Measurements from ENCODE around the gene CCDC40. TPM values are rescaled to one million over a fixed set of nuclear protein-coding genes. Genes with fewer than 3 reads are reported as not detected.
A peak's percentile ranks its signal among the peaks of the same experiment; 100 is the strongest.
"Not testable (repeated sequence)": the region's sequence is repeated elsewhere in the genome, so short reads cannot be mapped to it uniquely, and the experiment has no call there.

Gene CCDC40
- total and polyA plus RNA-seq, 2 of the 13 experiments (the other 11 are each of a cell fraction or from before 2014, with no cell fraction given) = 4.1 to 5.5 TPM

DNA sequence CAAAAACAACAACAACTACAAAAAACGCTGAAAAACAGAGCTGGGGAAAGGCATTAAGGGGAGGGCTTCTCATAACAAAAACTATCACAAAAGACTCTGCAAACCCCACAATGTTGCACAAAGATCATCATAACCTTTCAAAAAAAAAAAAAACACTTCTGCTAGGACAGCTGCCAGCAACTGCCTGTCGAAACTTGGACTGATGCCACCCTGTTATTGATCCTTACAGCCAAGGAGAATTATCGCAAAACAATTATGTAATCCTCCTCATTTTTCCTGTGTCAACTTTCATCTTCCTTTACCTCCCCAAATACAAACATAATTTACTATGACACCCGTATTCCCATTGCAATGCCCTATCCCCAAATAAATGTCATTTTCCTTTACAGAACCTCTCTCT is 9.3 kb downstream of the CCDC40 start (continued):
- TF ChIP-seq, protein P1, sequence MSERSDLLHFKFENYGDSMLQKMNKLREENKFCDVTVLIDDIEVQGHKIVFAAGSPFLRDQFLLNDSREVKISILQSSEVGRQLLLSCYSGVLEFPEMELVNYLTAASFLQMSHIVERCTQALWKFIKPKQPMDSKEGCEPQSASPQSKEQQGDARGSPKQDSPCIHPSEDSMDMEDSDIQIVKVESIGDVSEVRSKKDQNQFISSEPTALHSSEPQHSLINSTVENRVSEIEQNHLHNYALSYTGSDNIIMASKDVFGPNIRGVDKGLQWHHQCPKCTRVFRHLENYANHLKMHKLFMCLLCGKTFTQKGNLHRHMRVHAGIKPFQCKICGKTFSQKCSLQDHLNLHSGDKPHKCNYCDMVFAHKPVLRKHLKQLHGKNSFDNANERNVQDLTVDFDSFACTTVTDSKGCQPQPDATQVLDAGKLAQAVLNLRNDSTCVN (CRISPR knock-in tag; IDR thresholded peaks at IDR 0.05; ENCODE audit: borderline replicate concordance) = no peak
- TF ChIP-seq ADNP (CRISPR knock-in tag; IDR thresholded peaks at IDR 0.05) (no peak), FOXA3 (CRISPR knock-in tag; IDR thresholded peaks at IDR 0.05) (peak; percentile 43; the same call in 1 of the 2 replicates), CREM (IDR thresholded peaks at IDR 0.05) (no peak), CREM (CRISPR knock-in tag; IDR thresholded peaks at IDR 0.05) (no peak), GLI4 (CRISPR knock-in tag; IDR thresholded peaks at IDR 0.05; ENCODE audit: borderline replicate concordance) (no peak), ZNF17 (CRISPR knock-in tag; IDR thresholded peaks at IDR 0.05) (no peak), PHF5A (CRISPR knock-in tag; IDR thresholded peaks at IDR 0.05; ENCODE audit: low read depth, unreplicated experiment) (no peak), WIZ (CRISPR knock-in tag; IDR thresholded peaks at IDR 0.05) (no peak), SMAD3 (CRISPR knock-in tag; IDR thresholded peaks at IDR 0.05) (no peak), POLR2A (IDR thresholded peaks at IDR 0.05; ENCODE audit: insufficient read depth in 1 of 2, low read depth in 2 of 2, low read length in 2 of 2) (no peak), ZNF235 (CRISPR knock-in tag; IDR thresholded peaks at IDR 0.05; ENCODE audit: borderline replicate concordance) (no peak), HNRNPUL1 (IDR thresholded peaks at IDR 0.05; ENCODE audit: low read depth, low read length) (no peak)
- TF ChIP-seq, protein P2, sequence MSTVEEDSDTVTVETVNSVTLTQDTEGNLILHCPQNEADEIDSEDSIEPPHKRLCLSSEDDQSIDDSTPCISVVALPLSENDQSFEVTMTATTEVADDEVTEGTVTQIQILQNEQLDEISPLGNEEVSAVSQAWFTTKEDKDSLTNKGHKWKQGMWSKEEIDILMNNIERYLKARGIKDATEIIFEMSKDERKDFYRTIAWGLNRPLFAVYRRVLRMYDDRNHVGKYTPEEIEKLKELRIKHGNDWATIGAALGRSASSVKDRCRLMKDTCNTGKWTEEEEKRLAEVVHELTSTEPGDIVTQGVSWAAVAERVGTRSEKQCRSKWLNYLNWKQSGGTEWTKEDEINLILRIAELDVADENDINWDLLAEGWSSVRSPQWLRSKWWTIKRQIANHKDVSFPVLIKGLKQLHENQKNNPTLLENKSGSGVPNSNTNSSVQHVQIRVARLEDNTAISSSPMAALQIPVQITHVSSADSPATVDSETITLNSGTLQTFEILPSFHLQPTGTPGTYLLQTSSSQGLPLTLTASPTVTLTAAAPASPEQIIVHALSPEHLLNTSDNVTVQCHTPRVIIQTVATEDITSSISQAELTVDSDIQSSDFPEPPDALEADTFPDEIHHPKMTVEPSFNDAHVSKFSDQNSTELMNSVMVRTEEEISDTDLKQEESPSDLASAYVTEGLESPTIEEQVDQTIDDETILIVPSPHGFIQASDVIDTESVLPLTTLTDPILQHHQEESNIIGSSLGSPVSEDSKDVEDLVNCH (CRISPR knock-in tag; IDR thresholded peaks at IDR 0.05) = no peak

DNA sequence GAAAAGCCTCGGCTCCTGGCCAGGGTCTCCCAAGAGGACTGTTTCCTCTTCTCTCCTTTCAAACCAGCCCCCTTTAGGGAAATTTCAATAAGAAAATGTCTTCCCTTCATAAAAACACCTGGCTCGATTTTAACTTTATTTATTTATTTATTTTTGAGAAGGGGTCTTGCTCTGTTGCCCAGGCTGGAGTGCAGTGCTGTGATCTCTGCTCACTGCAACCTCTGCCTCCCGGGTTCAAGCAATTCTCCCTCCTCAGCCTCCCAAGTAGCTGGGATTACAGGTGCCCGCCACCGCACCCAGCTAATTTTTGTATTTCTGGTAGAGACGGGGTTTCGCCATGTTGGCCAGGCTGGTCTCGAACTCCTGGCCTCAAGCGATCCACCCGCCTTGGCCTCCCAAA is 10.3 kb downstream of the CCDC40 start:
- H3K9ac ChIP-seq (ENCODE audit: insufficient read depth, low read depth, low read length); H3K27ac ChIP-seq (ENCODE audit: extremely low read length, insufficient read depth, low read length); H3K4me1 ChIP-seq (ENCODE audit: insufficient read depth, low read length); DNase-seq (ENCODE audit: low spot score); FAIRE-seq; H3K4me2 ChIP-seq (ENCODE audit: low read depth, low read length); ATAC-seq; H3K9me3 ChIP-seq (ENCODE audit: low read length); intact Hi-C loops (cut with micrococcal nuclease; ENCODE audit: unreplicated experiment); in situ Hi-C loops (cut with HindIII; ENCODE audit: extremely low pct_ligation_motif_present, low pct_unique_long_range_greater_than_20kb); CTCF ChIA-PET (ENCODE audit: low intra/inter-chr PET ratio, low total read pairs); BruUV-seq (replicated peaks); H2AFZ ChIP-seq (ENCODE audit: low read length); H3K4me3 ChIP-seq (replicated peaks in 1 of 3; ENCODE audit: insufficient read depth in 1 of 3, low read depth in 2 of 3, low read length in 3 of 3); H3K27me3 ChIP-seq (ENCODE audit: control insufficient read depth in 1 of 2, insufficient read depth in 2 of 2, low read length in 2 of 2); H3K79me2 ChIP-seq (ENCODE audit: insufficient read depth, low read length); H4K20me1 ChIP-seq (ENCODE audit: insufficient read depth, low read length): not testable (repeated sequence)
- H3K36me3 ChIP-seq (replicated peaks in 1 of 2; ENCODE audit: control insufficient read depth in 1 of 2, insufficient read depth in 2 of 2, low read length in 2 of 2) = peaks cover 0 to 15% of the 10 kb centered on the region in 2 experiments; a peak in 2 of 5 replicates
- POLR2A ChIA-PET = interaction anchor here (1.3 kb wide), 1 partner anchor 14 kb away, joined by 4 read pairs; no protein-coding TSS in a partner anchor
- WGBS (ENCODE audit: low lambda C conversion rate) = 90% methylated on average over 10 of the region's 10 CpGs
